HepG2 (cell line): ENCODE data around the gene GLIS1. TPM values are rescaled to one million over a fixed set of nuclear protein-coding genes. Genes with fewer than 3 reads are reported as not detected.

Source experiments
- ATAC-seq: fragments of 200-7000 bp; cut with Tn5 transposase; 3 replicates; pipeline ENCODE4 v1.9.1; 2020; ENCODE audit warnings: mild to moderate bottlenecking, moderate library complexity
- BruUV-seq: library from RNA; stranded (reverse); fragments of 400-500 nt; replicated peaks from 2 replicates; lab custom pipeline; 2021; lab: Mats Ljungman, UMichigan
- CTCF ChIA-PET: fragments of 300-600 bp; formaldehyde crosslinking; extraction: SDS; loops from one replicate; lab custom pipeline; 2021; ENCODE audit warnings: low total read pairs, inconsistent platforms, low intra/inter-chr PET ratio; lab: Yijun Ruan, JAX
- POLR2A ChIA-PET: fragments of 350-600 bp; sonication (Branson Sonifier 250); formaldehyde crosslinking; loops from one replicate; lab custom pipeline; 2020; ENCODE audit warnings: antibody characterized with exemption, inconsistent platforms; lab: Yijun Ruan, JAX
- DNase-seq: peaks from one replicate; pipeline ENCODE4 v3.0.0-alpha.2; 2015; ENCODE audit warnings: low spot score
- FAIRE-seq: peaks from 3 replicates; lab custom pipeline; 2011; peaks lifted over from hg19 to GRCh38; lab: Jason Lieb, UNC
- H2AFZ ChIP-seq: one replicate; pipeline ENCODE4 v1.6.1; 2011; ENCODE audit warnings: low read length, inconsistent platforms
- H3K27ac ChIP-seq: fragments of 300-600 bp; 3 replicates; pipeline ENCODE4 v1.8.0; 2011; ENCODE audit warnings: mixed run types, mild to moderate bottlenecking, mixed read lengths, low read length, inconsistent platforms; ENCODE audit not compliant: insufficient read depth; ENCODE audit errors: extremely low read length
- H3K27me3 ChIP-seq, 2 experiments: fragments of 200-600 bp in 1 of 2; 2 replicates in 1 of 2; 3 replicates in 1 of 2; pipeline versions ENCODE4 v1.6.0 to v1.8.0; 2011; ENCODE audit warnings: low read length in 2 of 2, mild to moderate bottlenecking in 2 of 2, moderate library complexity in 2 of 2, inconsistent platforms in 1 of 2; ENCODE audit not compliant: insufficient read depth in 2 of 2, control insufficient read depth in 1 of 2
- H3K36me3 ChIP-seq, 2 experiments: fragments of 200-600 bp in 1 of 2; replicated peaks in 1 of 2; 2 replicates in 1 of 2; 3 replicates in 1 of 2; pipeline versions ENCODE4 v1.5.1 to v1.8.0; 2011; ENCODE audit warnings: low read length in 2 of 2, inconsistent platforms in 1 of 2; ENCODE audit not compliant: insufficient read depth in 2 of 2, control insufficient read depth in 1 of 2
- H3K4me1 ChIP-seq: 2 replicates; pipeline ENCODE4 v1.5.1; 2012; ENCODE audit warnings: low read length, inconsistent platforms; ENCODE audit not compliant: insufficient read depth
- H3K4me2 ChIP-seq: 2 replicates; pipeline ENCODE4 v1.6.0; 2011; ENCODE audit warnings: low read depth, low read length, inconsistent platforms
- H3K4me3 ChIP-seq, 3 experiments: fragments of 200-600 bp in 1 of 3; sonication (generic), shearing (Covaris generic) in 1 of 3; replicated peaks in 1 of 3; 2 replicates each; pipeline ENCODE4 v1.5.1; 2011 to 2016; ENCODE audit warnings: low read length in 3 of 3, inconsistent platforms in 2 of 3, low read depth in 2 of 3, mild to moderate bottlenecking in 2 of 3, control low read depth in 1 of 3, mixed read lengths in 1 of 3; ENCODE audit not compliant: insufficient read depth in 1 of 3
- H3K79me2 ChIP-seq: one replicate; pipeline ENCODE4 v1.6.1; 2011; ENCODE audit warnings: low read length, inconsistent platforms; ENCODE audit not compliant: insufficient read depth
- H3K9ac ChIP-seq: 2 replicates; pipeline ENCODE4 v1.6.0; 2011; ENCODE audit warnings: mild to moderate bottlenecking, low read depth, low read length, inconsistent platforms; ENCODE audit not compliant: insufficient read depth
- H3K9me3 ChIP-seq: 2 replicates; pipeline ENCODE4 v1.5.1; 2012; ENCODE audit warnings: mild to moderate bottlenecking, low read length
- H4K20me1 ChIP-seq: 2 replicates; pipeline ENCODE4 v1.6.0; 2011; ENCODE audit warnings: inconsistent platforms, mild to moderate bottlenecking, low read length, moderate library complexity; ENCODE audit not compliant: insufficient read depth
- SNAPC2 ChIP-seq: sonication (generic); formaldehyde crosslinking; IDR thresholded peaks from 2 replicates; pipeline ENCODE4 v1.8.1; 2022; ENCODE audit warnings: mild to moderate bottlenecking, missing genetic modification reagents
- TBL1XR1 ChIP-seq: fragments of 150-350 bp; IDR thresholded peaks from 2 replicates; pipeline ENCODE4 v1.6.1; 2014; ENCODE audit warnings: borderline replicate concordance, low read length; ENCODE audit not compliant: partially characterized antibody
- ZNF281 ChIP-seq: sonication (generic); formaldehyde crosslinking; IDR thresholded peaks from 2 replicates; pipeline ENCODE4 v1.4.0; 2020; ENCODE audit warnings: missing genetic modification reagents, borderline replicate concordance
- ZNF407 ChIP-seq: sonication (generic); formaldehyde crosslinking; IDR thresholded peaks from one replicate; pipeline ENCODE4 v1.5.1; 2020; ENCODE audit warnings: mild to moderate bottlenecking, missing genetic modification reagents; ENCODE audit errors: not compliant biosample characterization
- ZNF557 ChIP-seq: sonication (generic); formaldehyde crosslinking; IDR thresholded peaks from 2 replicates; pipeline ENCODE4 v1.4.0; 2020; ENCODE audit warnings: missing genetic modification reagents
- WGBS: methylation state at CpG from one replicate; pipeline ENCODE4 v1.1.6; 2017; ENCODE audit warnings: low lambda C conversion rate; 5-methylcytosine and 5-hydroxymethylcytosine counted together
- in situ Hi-C: cut with HindIII; loops from 2 replicates; pipeline ENCODE4 v1.10.0; 2017; ENCODE audit warnings: low pct_unique_long_range_greater_than_20kb; ENCODE audit not compliant: extremely low pct_ligation_motif_present
- intact Hi-C: fragments of 100-400 bp; cut with micrococcal nuclease; formaldehyde crosslinking; loops from one replicate; pipeline ENCODE4 v1.10.0; 2022; ENCODE audit not compliant: unreplicated experiment
- polyA plus RNA-seq, 8 experiments: library from polyadenylated mRNA; depleted of rRNA in 3 of 8; stranded (reverse) in 7 of 8; unstranded in 1 of 8; fragments of >200 nt; fragmentation: Illumina TruSeq in 4 of 8; extraction: Trizol in 4 of 8; gene quantifications; 2 replicates each; pipeline versions ENCODE4 v1.2.1 to v1.2.3, GENCODE V29; 2011 to 2016; ENCODE audit warnings: low read depth in 4 of 8, missing spikeins in 1 of 8, mixed read lengths in 1 of 8; ENCODE audit not compliant: insufficient read depth in 1 of 8
- total RNA-seq, 5 experiments: library from RNA; depleted of rRNA; stranded (reverse); fragments of >200 nt; fragmentation: Illumina TruSeq; extraction: Trizol; gene quantifications; 2 replicates each; pipeline ENCODE4 v1.2.3, GENCODE V29; 2016; ENCODE audit warnings: low read depth in 1 of 5
- TF ChIP-seq, protein P1 (sequence below): IDR thresholded peaks from 2 replicates; pipeline ENCODE4 v1.6.1; 2016; ENCODE audit warnings: mild to moderate bottlenecking
- TF ChIP-seq, protein P2 (sequence below): sonication (generic); formaldehyde crosslinking; IDR thresholded peaks from 2 replicates; pipeline ENCODE4 v1.4.0; 2020; ENCODE audit warnings: mild to moderate bottlenecking, missing genetic modification reagents

Gene GLIS1
- total and polyA plus RNA-seq, 2 of the 13 experiments (the other 11 are each of a cell fraction or from before 2014, with no cell fraction given): 0.03 TPM; not detected in 1

DNA sequence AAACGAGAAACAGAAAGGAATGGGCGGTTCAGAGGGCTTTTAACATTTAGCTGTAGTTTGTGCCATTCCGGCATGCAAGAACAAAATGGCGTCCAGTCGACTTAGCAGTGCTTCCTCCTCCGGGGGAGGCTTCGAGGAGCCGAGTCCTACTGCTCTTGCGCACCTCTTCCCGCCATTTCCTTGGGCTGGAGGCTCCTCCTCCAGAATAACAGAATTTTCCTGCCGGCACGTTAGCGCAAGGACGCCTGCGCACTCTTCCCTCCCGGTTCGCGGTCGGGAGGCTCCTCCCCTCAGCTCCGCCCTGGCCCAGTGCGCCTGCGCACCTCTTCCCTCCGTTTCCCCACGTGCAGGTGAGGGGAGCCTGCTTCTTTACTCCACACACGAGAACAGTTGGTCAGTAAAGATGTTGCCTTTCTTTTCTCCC is 278.7 kb downstream of the GLIS1 start:
- no peak overlapping the region for H3K27ac ChIP-seq
- ATAC-seq (no peak), FAIRE-seq (no peak), DNase-seq (no peak)
- H3K4me3 ChIP-seq: no peak overlapping the region
- no TSS peak for BruUV-seq
- H3K9me3 ChIP-seq: no peaks in the 10 kb centered on the region
- ChIA-PET CTCF (no interaction called here), POLR2A (no interaction called here)
- no peaks in the 10 kb centered on the region for H3K79me2 ChIP-seq
- no peak overlapping the region for H3K9ac ChIP-seq
- no peaks in the 10 kb centered on the region for H4K20me1 ChIP-seq
- intact Hi-C loops (no loop called here), in situ Hi-C loops (no loop called here)
- 78% methylated on average over 25 of the region's 25 CpGs for WGBS
- H3K4me1 ChIP-seq: no peaks in the 10 kb centered on the region
- no peak overlapping the region for H3K4me2 ChIP-seq
- no peak overlapping the region for H2AFZ ChIP-seq
- no peaks in the 10 kb centered on the region for H3K36me3 ChIP-seq
- peaks cover 3 to 34% of the 10 kb centered on the region in 2 experiments; a peak in 3 of 5 replicates for H3K27me3 ChIP-seq
- TF ChIP-seq ZNF281 (no peak), TBL1XR1 (no peak), ZNF407 (no peak), SNAPC2 (CRISPR knock-in tag) (no peak), ZNF557 (CRISPR knock-in tag) (no peak)
- TF ChIP-seq, protein P1, sequence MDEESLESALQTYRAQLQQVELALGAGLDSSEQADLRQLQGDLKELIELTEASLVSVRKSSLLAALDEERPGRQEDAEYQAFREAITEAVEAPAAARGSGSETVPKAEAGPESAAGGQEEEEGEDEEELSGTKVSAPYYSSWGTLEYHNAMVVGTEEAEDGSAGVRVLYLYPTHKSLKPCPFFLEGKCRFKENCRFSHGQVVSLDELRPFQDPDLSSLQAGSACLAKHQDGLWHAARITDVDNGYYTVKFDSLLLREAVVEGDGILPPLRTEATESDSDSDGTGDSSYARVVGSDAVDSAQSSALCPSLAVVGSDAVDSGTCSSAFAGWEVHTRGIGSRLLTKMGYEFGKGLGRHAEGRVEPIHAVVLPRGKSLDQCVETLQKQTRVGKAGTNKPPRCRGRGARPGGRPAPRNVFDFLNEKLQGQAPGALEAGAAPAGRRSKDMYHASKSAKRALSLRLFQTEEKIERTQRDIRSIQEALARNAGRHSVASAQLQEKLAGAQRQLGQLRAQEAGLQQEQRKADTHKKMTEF: no peak
- TF ChIP-seq, protein P2, sequence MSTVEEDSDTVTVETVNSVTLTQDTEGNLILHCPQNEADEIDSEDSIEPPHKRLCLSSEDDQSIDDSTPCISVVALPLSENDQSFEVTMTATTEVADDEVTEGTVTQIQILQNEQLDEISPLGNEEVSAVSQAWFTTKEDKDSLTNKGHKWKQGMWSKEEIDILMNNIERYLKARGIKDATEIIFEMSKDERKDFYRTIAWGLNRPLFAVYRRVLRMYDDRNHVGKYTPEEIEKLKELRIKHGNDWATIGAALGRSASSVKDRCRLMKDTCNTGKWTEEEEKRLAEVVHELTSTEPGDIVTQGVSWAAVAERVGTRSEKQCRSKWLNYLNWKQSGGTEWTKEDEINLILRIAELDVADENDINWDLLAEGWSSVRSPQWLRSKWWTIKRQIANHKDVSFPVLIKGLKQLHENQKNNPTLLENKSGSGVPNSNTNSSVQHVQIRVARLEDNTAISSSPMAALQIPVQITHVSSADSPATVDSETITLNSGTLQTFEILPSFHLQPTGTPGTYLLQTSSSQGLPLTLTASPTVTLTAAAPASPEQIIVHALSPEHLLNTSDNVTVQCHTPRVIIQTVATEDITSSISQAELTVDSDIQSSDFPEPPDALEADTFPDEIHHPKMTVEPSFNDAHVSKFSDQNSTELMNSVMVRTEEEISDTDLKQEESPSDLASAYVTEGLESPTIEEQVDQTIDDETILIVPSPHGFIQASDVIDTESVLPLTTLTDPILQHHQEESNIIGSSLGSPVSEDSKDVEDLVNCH: no peak
